ENCODE results near the gene CD4. TPM values are rescaled to one million over a fixed set of nuclear protein-coding genes. Genes with fewer than 3 reads are reported as not detected.

The CD4 gene
- total and polyA plus RNA-seq, 4 donors: 15.9 to 44.8 (median 32.0) TPM

- TF ChIP-seq HNF4A (conservative IDR thresholded peaks at IDR 0.05) (no peak), SP1 (IDR thresholded peaks at IDR 0.05) (no peak), YY1 (IDR thresholded peaks at IDR 0.05) (no peak)
- TF ChIP-seq, protein P1, sequence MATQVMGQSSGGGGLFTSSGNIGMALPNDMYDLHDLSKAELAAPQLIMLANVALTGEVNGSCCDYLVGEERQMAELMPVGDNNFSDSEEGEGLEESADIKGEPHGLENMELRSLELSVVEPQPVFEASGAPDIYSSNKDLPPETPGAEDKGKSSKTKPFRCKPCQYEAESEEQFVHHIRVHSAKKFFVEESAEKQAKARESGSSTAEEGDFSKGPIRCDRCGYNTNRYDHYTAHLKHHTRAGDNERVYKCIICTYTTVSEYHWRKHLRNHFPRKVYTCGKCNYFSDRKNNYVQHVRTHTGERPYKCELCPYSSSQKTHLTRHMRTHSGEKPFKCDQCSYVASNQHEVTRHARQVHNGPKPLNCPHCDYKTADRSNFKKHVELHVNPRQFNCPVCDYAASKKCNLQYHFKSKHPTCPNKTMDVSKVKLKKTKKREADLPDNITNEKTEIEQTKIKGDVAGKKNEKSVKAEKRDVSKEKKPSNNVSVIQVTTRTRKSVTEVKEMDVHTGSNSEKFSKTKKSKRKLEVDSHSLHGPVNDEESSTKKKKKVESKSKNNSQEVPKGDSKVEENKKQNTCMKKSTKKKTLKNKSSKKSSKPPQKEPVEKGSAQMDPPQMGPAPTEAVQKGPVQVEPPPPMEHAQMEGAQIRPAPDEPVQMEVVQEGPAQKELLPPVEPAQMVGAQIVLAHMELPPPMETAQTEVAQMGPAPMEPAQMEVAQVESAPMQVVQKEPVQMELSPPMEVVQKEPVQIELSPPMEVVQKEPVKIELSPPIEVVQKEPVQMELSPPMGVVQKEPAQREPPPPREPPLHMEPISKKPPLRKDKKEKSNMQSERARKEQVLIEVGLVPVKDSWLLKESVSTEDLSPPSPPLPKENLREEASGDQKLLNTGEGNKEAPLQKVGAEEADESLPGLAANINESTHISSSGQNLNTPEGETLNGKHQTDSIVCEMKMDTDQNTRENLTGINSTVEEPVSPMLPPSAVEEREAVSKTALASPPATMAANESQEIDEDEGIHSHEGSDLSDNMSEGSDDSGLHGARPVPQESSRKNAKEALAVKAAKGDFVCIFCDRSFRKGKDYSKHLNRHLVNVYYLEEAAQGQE (IDR thresholded peaks at IDR 0.05): no peak
Measured at GRCh38 chr12:6792522-6793201, 3.3 kb downstream of the CD4 start (continued).

DNA sequence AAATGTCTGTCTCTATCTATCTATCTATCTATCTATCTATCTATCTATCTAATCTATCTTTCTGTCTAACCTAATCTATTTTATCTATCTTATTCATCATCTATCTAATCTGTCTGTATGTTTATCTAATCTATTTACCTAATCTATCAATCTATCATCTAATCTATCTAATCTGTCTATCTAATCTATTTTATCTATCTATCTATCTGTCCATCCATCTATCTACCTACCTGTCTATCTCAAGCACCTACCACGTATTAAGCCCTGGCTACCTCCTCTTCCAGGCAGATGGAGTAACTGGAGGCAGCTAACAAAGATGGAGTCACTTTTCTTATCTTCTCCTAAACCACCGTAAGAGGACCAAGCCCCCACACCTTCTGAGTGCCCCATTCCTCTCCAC, 5.8 kb downstream of the CD4 start:
- Histone ChIP-seq H3K27ac (ENCODE audit: low read depth in 1 of 2, low read length in 2 of 2) (no peak overlapping the region), H3K4me1 (ENCODE audit: control insufficient read depth in 4 of 4, insufficient read depth in 4 of 4, low read length in 3 of 4) (peaks cover 0 to 15% (median 4%) of the 10 kb centered on the region in 4 donors), H3K36me3 (ENCODE audit: control insufficient read depth in 4 of 4, insufficient read depth in 3 of 4, low read depth in 1 of 4, low read length in 3 of 4) (no peaks in the 10 kb centered on the region), H3K9ac (ENCODE audit: low read depth in 1 of 2, low read length in 2 of 2) (no peak overlapping the region), H3K4me3 (ENCODE audit: low read depth in 1 of 3, low read length in 3 of 3) (no peak overlapping the region), H3K27me3 (ENCODE audit: control insufficient read depth in 4 of 4, insufficient read depth in 4 of 4, low read length in 3 of 4) (no peaks in the 10 kb centered on the region), H3K9me3 (ENCODE audit: control insufficient read depth in 4 of 4, low read length in 3 of 4) (no peaks in the 10 kb centered on the region)
- TF ChIP-seq, protein P1 (IDR thresholded peaks at IDR 0.05): no peak
- TF ChIP-seq, protein P2, sequence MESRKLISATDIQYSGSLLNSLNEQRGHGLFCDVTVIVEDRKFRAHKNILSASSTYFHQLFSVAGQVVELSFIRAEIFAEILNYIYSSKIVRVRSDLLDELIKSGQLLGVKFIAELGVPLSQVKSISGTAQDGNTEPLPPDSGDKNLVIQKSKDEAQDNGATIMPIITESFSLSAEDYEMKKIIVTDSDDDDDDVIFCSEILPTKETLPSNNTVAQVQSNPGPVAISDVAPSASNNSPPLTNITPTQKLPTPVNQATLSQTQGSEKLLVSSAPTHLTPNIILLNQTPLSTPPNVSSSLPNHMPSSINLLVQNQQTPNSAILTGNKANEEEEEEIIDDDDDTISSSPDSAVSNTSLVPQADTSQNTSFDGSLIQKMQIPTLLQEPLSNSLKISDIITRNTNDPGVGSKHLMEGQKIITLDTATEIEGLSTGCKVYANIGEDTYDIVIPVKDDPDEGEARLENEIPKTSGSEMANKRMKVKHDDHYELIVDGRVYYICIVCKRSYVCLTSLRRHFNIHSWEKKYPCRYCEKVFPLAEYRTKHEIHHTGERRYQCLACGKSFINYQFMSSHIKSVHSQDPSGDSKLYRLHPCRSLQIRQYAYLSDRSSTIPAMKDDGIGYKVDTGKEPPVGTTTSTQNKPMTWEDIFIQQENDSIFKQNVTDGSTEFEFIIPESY (IDR thresholded peaks at IDR 0.05): no peak
- TF ChIP-seq GABPA (IDR thresholded peaks at IDR 0.05 in 1 of 2, conservative IDR thresholded peaks at IDR 0.05 in 1 of 2): no peak
- TF ChIP-seq EGR1 (IDR thresholded peaks at IDR 0.05; ENCODE audit: low read depth in 2 of 2): no peak
- TF ChIP-seq FOXA1 (IDR thresholded peaks at IDR 0.05): no peak
- TF ChIP-seq RXRA (IDR thresholded peaks at IDR 0.05): no peak
- no peak for TF ChIP-seq YY1 (IDR thresholded peaks at IDR 0.05)
- no peak for TF ChIP-seq SP1 (IDR thresholded peaks at IDR 0.05)
- no peak for TF ChIP-seq ATF3 (IDR thresholded peaks at IDR 0.05)
- TF ChIP-seq JUND (IDR thresholded peaks at IDR 0.05): no peak
- no peak for TF ChIP-seq NR2F2 (IDR thresholded peaks at IDR 0.05)
- TF ChIP-seq RAD21 (IDR thresholded peaks at IDR 0.05): no peak
- TF ChIP-seq, protein P3, sequence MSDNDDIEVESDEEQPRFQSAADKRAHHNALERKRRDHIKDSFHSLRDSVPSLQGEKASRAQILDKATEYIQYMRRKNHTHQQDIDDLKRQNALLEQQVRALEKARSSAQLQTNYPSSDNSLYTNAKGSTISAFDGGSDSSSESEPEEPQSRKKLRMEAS (IDR thresholded peaks at IDR 0.05): no peak
- no peak for TF ChIP-seq TAF1 (conservative IDR thresholded peaks at IDR 0.05)
- no peak for TF ChIP-seq HNF4A (conservative IDR thresholded peaks at IDR 0.05)
- TF ChIP-seq, protein P4, sequence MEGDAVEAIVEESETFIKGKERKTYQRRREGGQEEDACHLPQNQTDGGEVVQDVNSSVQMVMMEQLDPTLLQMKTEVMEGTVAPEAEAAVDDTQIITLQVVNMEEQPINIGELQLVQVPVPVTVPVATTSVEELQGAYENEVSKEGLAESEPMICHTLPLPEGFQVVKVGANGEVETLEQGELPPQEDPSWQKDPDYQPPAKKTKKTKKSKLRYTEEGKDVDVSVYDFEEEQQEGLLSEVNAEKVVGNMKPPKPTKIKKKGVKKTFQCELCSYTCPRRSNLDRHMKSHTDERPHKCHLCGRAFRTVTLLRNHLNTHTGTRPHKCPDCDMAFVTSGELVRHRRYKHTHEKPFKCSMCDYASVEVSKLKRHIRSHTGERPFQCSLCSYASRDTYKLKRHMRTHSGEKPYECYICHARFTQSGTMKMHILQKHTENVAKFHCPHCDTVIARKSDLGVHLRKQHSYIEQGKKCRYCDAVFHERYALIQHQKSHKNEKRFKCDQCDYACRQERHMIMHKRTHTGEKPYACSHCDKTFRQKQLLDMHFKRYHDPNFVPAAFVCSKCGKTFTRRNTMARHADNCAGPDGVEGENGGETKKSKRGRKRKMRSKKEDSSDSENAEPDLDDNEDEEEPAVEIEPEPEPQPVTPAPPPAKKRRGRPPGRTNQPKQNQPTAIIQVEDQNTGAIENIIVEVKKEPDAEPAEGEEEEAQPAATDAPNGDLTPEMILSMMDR (IDR thresholded peaks at IDR 0.05; ENCODE audit: low read depth, low read length, missing input control): no peak
- no peak for TF ChIP-seq FOXA2 (IDR thresholded peaks at IDR 0.05)
- no peak for TF ChIP-seq HNF4G (IDR thresholded peaks at IDR 0.05)
- DNase-seq (ENCODE audit: low spot score): no peak
- 88% methylated on average over 2 of the region's 2 CpGs for WGBS

Measured in liver (tissue), 9 donors.